ENCODE data around the gene NUDT2. TPM values are rescaled to one million over a fixed set of nuclear protein-coding genes. Genes with fewer than 3 reads are reported as not detected.

NUDT2 gene
- total RNA-seq, 1 experiment from 2014 or later, result 34.6 TPM

GRCh38 chr9:34378376-34379060 lies 49.1 kb downstream of the NUDT2 start:
- POLR2A ChIA-PET (ENCODE audit: unreplicated experiment), result interaction anchor here (0.6 to 0.7 kb wide), 2 partner anchors 43 to 438 kb away, joined by 3 to 6 read pairs; no protein-coding TSS in a partner anchor

GRCh38 chr9:34379334-34380033 lies 50.1 kb downstream of the NUDT2 start:
- no peaks in the 10 kb centered on the region for H3K36me3 ChIP-seq (ENCODE audit: low read depth, low read length)
- H3K4me1 ChIP-seq (ENCODE audit: insufficient read depth, low read length), result peaks cover 14% of the 10 kb centered on the region
- no peaks in the 10 kb centered on the region for H3K9me2 ChIP-seq (replicated peaks; ENCODE audit: low read length)
- peak; percentile 30 for ATAC-seq
- no peaks in the 10 kb centered on the region for H3K27me3 ChIP-seq (ENCODE audit: low read length)
- H3K4me2 ChIP-seq (ENCODE audit: low read length), result peak overlapping the region; percentile 81
- H3K4me3 ChIP-seq (ENCODE audit: low read length), result peak overlapping the region; percentile 56
- ChIA-PET POLR2A (ENCODE audit: unreplicated experiment) (interaction anchor here (0.5 to 0.7 kb wide), 3 partner anchors 44 to 1869 kb away, joined by 3 to 6 read pairs (median 4); no protein-coding TSS in a partner anchor), CTCF (interaction anchor here (0.6 to 1.0 kb wide), 2 partner anchors 124 to 431 kb away, joined by 3 to 4 read pairs; no protein-coding TSS in a partner anchor)
- intact Hi-C loops (cut with micrococcal nuclease), result loop anchor here (2.0 kb wide), 1 partner anchor 123 kb away; no protein-coding TSS in a partner anchor
- DNase-seq, result peak; percentile 86
- peak overlapping the region; percentile 76 for H2AFZ ChIP-seq (ENCODE audit: low read length)
- TF ChIP-seq EZH2phosphoT487 (IDR thresholded peaks at IDR 0.05; ENCODE audit: borderline replicate concordance, low read length) (no peak), CTCF (conservative IDR thresholded peaks at IDR 0.05; ENCODE audit: low read depth, low read length) (peak; percentile 91)
- no peaks in the 10 kb centered on the region for H3K79me2 ChIP-seq (ENCODE audit: low read length)
- H3K27ac ChIP-seq (ENCODE audit: low read length), result no peak overlapping the region
- no peaks in the 10 kb centered on the region for H3K9me3 ChIP-seq (ENCODE audit: low read length)
- no peak overlapping the region for H3K9ac ChIP-seq (ENCODE audit: low read length)
- H3F3A ChIP-seq (ENCODE audit: low read length, unreplicated experiment), result no peaks in the 10 kb centered on the region
- no peaks in the 10 kb centered on the region for H4K20me1 ChIP-seq (ENCODE audit: low read length)
- no TSS peak for BruUV-seq (replicated peaks)

More at GRCh38 chr9:34378376-34379060, 49.1 kb downstream of the NUDT2 start:
- no peak overlapping the region for H2AFZ ChIP-seq (ENCODE audit: low read length)
- intact Hi-C loops (cut with micrococcal nuclease), result loop anchor here (2.0 kb wide), 1 partner anchor 122 kb away; no protein-coding TSS in a partner anchor
- H3K9me3 ChIP-seq (ENCODE audit: low read length), result no peaks in the 10 kb centered on the region
- no peaks in the 10 kb centered on the region for H4K20me1 ChIP-seq (ENCODE audit: low read length)
- no peaks in the 10 kb centered on the region for H3K9me2 ChIP-seq (replicated peaks; ENCODE audit: low read length)
- H3K4me2 ChIP-seq (ENCODE audit: low read length), result no peak overlapping the region
- H3K36me3 ChIP-seq (ENCODE audit: low read depth, low read length), result no peaks in the 10 kb centered on the region
- DNase-seq (no peak), ATAC-seq (no peak)
- H3K4me3 ChIP-seq (ENCODE audit: low read length), result no peak overlapping the region
- CTCF ChIA-PET, result interaction anchor here (0.6 to 1.0 kb wide), 2 partner anchors 124 to 430 kb away, joined by 3 to 4 read pairs; no protein-coding TSS in a partner anchor
- peaks cover 14% of the 10 kb centered on the region for H3K4me1 ChIP-seq (ENCODE audit: insufficient read depth, low read length)
- H3K79me2 ChIP-seq (ENCODE audit: low read length), result no peaks in the 10 kb centered on the region
- H3K27me3 ChIP-seq (ENCODE audit: low read length), result no peaks in the 10 kb centered on the region
- no peak for TF ChIP-seq EZH2phosphoT487 (IDR thresholded peaks at IDR 0.05; ENCODE audit: borderline replicate concordance, low read length)
- no peak for TF ChIP-seq EZH2 (IDR thresholded peaks at IDR 0.05; ENCODE audit: low read length, unreplicated experiment)
- no peak for TF ChIP-seq CTCF (conservative IDR thresholded peaks at IDR 0.05; ENCODE audit: low read depth, low read length)
- H3K9ac ChIP-seq (ENCODE audit: low read length), result no peak overlapping the region
- BruUV-seq (replicated peaks), result no TSS peak
- no peak overlapping the region for H3K27ac ChIP-seq (ENCODE audit: low read length)
- no peaks in the 10 kb centered on the region for H3F3A ChIP-seq (ENCODE audit: low read length, unreplicated experiment)
